ACC112 (cell line): ENCODE results near the gene TMCO5A.
"Not testable (repeated sequence)": the region's sequence is repeated elsewhere in the genome, so short reads cannot be mapped to it uniquely, and the experiment has no call there.

ENCODE experiments used
- H2AFZ ChIP-seq: fragments of 200-600 bp; sonication (generic); one replicate; pipeline ENCODE4 v1.6.0; 2017; ENCODE audit warnings: antibody characterized with exemption, low read length; ENCODE audit not compliant: unreplicated experiment
- H3K27ac ChIP-seq: fragments of 200-600 bp; sonication (generic); 2 replicates; pipeline ENCODE4 v1.5.1; 2014; ENCODE audit warnings: low read depth, mild to moderate bottlenecking, antibody characterized with exemption, low read length, moderate library complexity
- H3K27me3 ChIP-seq: fragments of 200-600 bp; sonication (generic); 2 replicates; pipeline ENCODE4 v1.6.1; 2014; ENCODE audit warnings: mild to moderate bottlenecking, antibody characterized with exemption, low read length, moderate library complexity, mixed read lengths; ENCODE audit not compliant: insufficient read depth
- H3K36me3 ChIP-seq: fragments of 200-600 bp; sonication (generic); 2 replicates; pipeline ENCODE4 v1.6.1; 2016; ENCODE audit warnings: mild to moderate bottlenecking, antibody characterized with exemption, low read length, moderate library complexity, mixed read lengths; ENCODE audit not compliant: insufficient read depth
- H3K4me1 ChIP-seq: fragments of 200-600 bp; sonication (generic); one replicate; pipeline ENCODE4 v1.6.1; 2016; ENCODE audit warnings: low read length, mixed read lengths; ENCODE audit not compliant: insufficient read depth, unreplicated experiment, control insufficient read depth
- H3K4me3 ChIP-seq: fragments of 200-600 bp; sonication (generic); 2 replicates; pipeline ENCODE4 v1.5.1; 2014; ENCODE audit warnings: mild to moderate bottlenecking, low read depth, low read length
- H3K79me2 ChIP-seq: fragments of 200-600 bp; sonication (generic); one replicate; pipeline ENCODE4 v1.6.0; 2016; ENCODE audit warnings: low read length; ENCODE audit not compliant: control insufficient read depth, unreplicated experiment, insufficient read depth

TMCO5A gene

GRCh38 chr15:37921527-37922385, 12.7 kb upstream of the TMCO5A start:
- Histone ChIP-seq H2AFZ (no peak overlapping the region), H3K79me2 (no peaks in the 10 kb centered on the region), H3K27me3 (no peaks in the 10 kb centered on the region), H3K27ac (no peak overlapping the region), H3K36me3 (no peaks in the 10 kb centered on the region), H3K4me1 (peaks cover 4% of the 10 kb centered on the region), H3K4me3 (no peak overlapping the region)

GRCh38 chr15:37926136-37926535, 8.3 kb upstream of the TMCO5A start:
- H3K27ac ChIP-seq, result no peak overlapping the region
- no peak overlapping the region for H2AFZ ChIP-seq
- no peaks in the 10 kb centered on the region for H3K27me3 ChIP-seq

DNA sequence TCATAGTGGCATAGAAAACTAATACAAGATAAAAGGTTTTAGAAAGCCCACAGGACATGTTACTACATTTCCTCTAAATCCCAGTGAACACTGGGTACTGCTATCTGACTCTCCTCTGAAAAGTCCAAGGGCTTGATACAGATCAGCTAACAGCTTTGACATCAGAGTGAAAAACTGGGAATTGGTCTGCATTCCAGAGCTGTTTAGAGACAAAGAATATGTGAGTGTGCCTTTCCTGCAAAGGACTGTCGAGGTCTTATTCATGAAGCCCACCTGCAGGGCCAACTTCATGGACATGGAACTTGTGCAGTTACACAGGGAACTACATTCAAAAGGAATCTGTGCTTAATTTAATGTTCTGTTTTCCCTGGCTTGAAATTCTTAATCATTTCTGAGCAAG, 5.2 kb upstream of the TMCO5A start:
- Histone ChIP-seq H3K4me1 (peaks cover 30% of the 10 kb centered on the region), H3K4me3 (no peak overlapping the region), H3K27me3 (no peaks in the 10 kb centered on the region), H3K27ac (no peak overlapping the region), H3K36me3 (no peaks in the 10 kb centered on the region), H3K79me2 (no peaks in the 10 kb centered on the region), H2AFZ (no peak overlapping the region)

More at GRCh38 chr15:37926136-37926535, 8.3 kb upstream of the TMCO5A start:
- H3K36me3 ChIP-seq, result no peaks in the 10 kb centered on the region
- H3K4me1 ChIP-seq, result peaks cover 5% of the 10 kb centered on the region
- no peaks in the 10 kb centered on the region for H3K79me2 ChIP-seq
- H3K4me3 ChIP-seq, result no peak overlapping the region

- no peak overlapping the region for H3K4me3 ChIP-seq
- no peaks in the 10 kb centered on the region for H3K36me3 ChIP-seq
- H3K4me1 ChIP-seq, result peaks cover 33% of the 10 kb centered on the region
- H2AFZ ChIP-seq, result no peak overlapping the region
- 0 out of 2 replicates have a peak overlapping the region, but pooled peaks have one; percentile 31 for H3K27ac ChIP-seq
- no peaks in the 10 kb centered on the region for H3K79me2 ChIP-seq
- no peaks in the 10 kb centered on the region for H3K27me3 ChIP-seq
Measured at GRCh38 chr15:37931321-37931720, 3.1 kb upstream of the TMCO5A start.

- Histone ChIP-seq H2AFZ (no peak overlapping the region), H3K36me3 (no peaks in the 10 kb centered on the region), H3K4me1 (peaks cover 33% of the 10 kb centered on the region), H3K79me2 (no peaks in the 10 kb centered on the region), H3K4me3 (no peak overlapping the region), H3K27ac (0 out of 2 replicates have a peak overlapping the region, but pooled peaks have one; percentile 31), H3K27me3 (no peaks in the 10 kb centered on the region)
Measured at GRCh38 chr15:37931868-37932267, 2.6 kb upstream of the TMCO5A start.

DNA sequence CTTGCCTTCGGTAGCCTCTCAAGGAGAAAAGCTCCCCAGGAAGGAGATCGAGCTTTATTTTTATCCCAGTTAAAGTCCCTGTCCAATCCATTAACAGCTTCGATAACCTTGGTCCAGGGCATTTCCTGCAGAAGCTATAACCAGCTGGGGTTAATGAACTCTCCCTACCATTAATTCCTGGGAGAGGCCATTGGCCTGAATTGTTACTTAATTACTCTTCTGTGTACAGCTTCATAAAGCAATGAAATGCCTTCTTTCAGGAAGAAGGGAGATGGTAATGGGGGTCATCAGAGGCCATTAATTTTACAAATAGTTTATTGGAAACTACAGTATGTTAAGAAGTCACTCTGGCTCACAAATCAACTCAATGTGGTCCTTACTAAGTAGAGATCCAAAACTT, 1.9 kb upstream of the TMCO5A start:
- no peaks in the 10 kb centered on the region for H3K79me2 ChIP-seq
- no peak overlapping the region for H2AFZ ChIP-seq
- H3K36me3 ChIP-seq, result no peaks in the 10 kb centered on the region
- no peaks in the 10 kb centered on the region for H3K27me3 ChIP-seq
- peaks cover 33% of the 10 kb centered on the region for H3K4me1 ChIP-seq
- no peak overlapping the region for H3K4me3 ChIP-seq
- no peak overlapping the region for H3K27ac ChIP-seq

- Histone ChIP-seq H3K4me3 (no peak overlapping the region), H2AFZ (no peak overlapping the region), H3K4me1 (peaks cover 33% of the 10 kb centered on the region), H3K79me2 (no peaks in the 10 kb centered on the region), H3K36me3 (no peaks in the 10 kb centered on the region), H3K27me3 (no peaks in the 10 kb centered on the region), H3K27ac (peak overlapping the region; percentile 42)
Measured at GRCh38 chr15:37933666-37934065, 774 bp upstream of the TMCO5A start.

- no peaks in the 10 kb centered on the region for H3K4me1 ChIP-seq
- H2AFZ ChIP-seq, result no peak overlapping the region
Measured at GRCh38 chr15:37940876-37941275, 6.4 kb downstream of the TMCO5A start.

DNA sequence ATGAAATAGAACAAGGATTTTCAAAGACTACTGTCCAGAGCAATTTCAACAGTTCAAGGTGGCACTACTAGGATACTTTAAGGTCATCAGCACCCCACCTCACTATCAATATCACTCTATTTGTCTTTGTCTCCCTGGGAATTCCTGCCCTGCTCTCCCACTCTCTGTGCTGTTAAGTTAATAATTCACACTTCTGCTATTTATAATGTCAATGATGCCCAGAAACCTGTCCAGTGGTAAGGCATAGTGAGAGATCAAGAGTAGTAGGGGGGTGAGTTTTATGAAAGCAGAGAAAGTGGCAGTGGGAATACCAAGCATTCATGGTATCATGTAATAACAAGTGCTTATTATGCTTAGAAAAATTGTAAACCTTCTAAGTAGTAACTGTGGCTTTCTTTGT, 7.3 kb downstream of the TMCO5A start:
- peaks cover 21% of the 10 kb centered on the region; the same call in 1 of the 2 replicates for H3K27me3 ChIP-seq
- no peak overlapping the region for H3K4me3 ChIP-seq
- no peaks in the 10 kb centered on the region for H3K4me1 ChIP-seq
- no peaks in the 10 kb centered on the region for H3K36me3 ChIP-seq
- no peak overlapping the region for H3K27ac ChIP-seq
- no peaks in the 10 kb centered on the region for H3K79me2 ChIP-seq
- H2AFZ ChIP-seq, result no peak overlapping the region

More at GRCh38 chr15:37940876-37941275, 6.4 kb downstream of the TMCO5A start:
- no peaks in the 10 kb centered on the region for H3K79me2 ChIP-seq
- H3K36me3 ChIP-seq, result no peaks in the 10 kb centered on the region
- H3K27ac ChIP-seq, result no peak overlapping the region
- H3K4me3 ChIP-seq, result no peak overlapping the region
- H3K27me3 ChIP-seq, result peaks cover 15% of the 10 kb centered on the region; the same call in 1 of the 2 replicates

DNA sequence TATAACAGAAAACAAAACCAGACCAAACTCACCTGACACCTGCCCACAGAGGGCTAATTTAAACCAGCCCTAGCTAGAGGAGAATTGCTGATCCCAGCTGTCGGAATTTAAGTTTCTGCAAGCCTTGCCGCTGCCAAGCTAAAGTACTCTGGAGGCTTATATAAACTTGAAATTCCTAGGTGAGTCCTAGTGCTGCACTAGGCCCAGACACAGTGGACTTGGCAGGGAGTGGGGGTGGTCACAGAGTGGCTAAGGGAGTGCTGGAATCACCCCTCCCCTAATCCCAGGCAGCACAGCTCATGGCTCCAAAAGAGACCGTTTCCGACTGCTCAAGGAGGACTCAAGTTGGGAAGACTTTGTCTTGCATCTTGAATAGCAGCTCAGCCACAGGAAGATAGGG, 17.6 kb downstream of the TMCO5A start:
- Histone ChIP-seq H3K4me1 (no peaks in the 10 kb centered on the region), H3K27me3 (peaks cover 55% of the 10 kb centered on the region), H3K4me3 (no peak overlapping the region), H3K27ac (no peak overlapping the region), H3K36me3 (no peaks in the 10 kb centered on the region), H2AFZ (no peak overlapping the region), H3K79me2 (no peaks in the 10 kb centered on the region)

DNA sequence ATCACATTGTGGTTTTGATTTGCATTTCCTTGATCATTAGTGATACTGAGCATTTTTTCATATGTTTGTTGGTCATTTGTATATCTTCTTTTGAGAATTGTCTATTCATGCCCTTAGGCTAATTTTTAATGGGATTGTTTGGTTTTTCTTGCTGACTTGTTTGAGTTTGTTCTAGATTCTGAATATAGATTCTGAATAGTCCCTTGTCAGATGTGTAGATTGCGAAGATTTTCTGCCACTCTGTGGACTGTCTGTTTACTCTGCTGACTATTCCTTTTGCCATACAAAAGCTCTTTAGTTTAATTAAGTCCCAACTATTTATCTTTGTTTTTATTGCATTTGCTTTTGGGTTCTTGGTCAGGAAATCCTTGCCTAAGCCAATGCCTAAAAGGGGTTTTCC, 26.3 kb downstream of the TMCO5A start:
- peaks cover 23% of the 10 kb centered on the region; the same call in 1 of the 2 replicates for H3K27me3 ChIP-seq
- not testable (repeated sequence) for H2AFZ ChIP-seq

More for the DNA sequence above, 26.3 kb downstream of the TMCO5A start:
- not testable (repeated sequence) for H3K79me2 ChIP-seq, H3K4me3 ChIP-seq, H3K36me3 ChIP-seq, H3K4me1 ChIP-seq, H3K27ac ChIP-seq
